ENCODE results near the gene AHCTF1.
"Not testable (repeated sequence)": the region's sequence is repeated elsewhere in the genome, so short reads cannot be mapped to it uniquely, and the experiment has no call there.

AHCTF1 gene

DNA sequence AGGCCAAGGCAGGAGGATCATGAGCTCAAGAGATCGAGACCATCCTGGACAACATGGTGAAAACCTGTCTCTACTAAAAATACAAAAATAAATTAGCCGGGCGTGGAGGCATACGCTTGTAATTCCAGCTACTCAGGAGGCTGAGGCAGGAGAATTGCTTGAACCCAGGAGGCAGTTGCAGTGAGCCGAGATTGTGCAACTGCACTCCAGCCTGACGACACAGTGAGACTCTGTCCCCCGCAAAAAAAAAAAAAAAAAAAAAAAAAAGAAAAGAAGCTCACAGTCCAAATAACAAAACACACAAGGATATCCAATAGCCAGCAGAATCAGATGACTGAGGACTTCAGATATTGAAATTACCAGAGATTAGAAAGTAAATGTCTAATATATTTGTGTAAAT lies 11.8 kb downstream of the AHCTF1 start:
- DNase-seq (ENCODE audit: low read depth, low spot score): no peak
- Histone ChIP-seq H3K9me3 (ENCODE audit: control insufficient read depth, insufficient read depth, low read length) (no peaks in the 10 kb centered on the region), H3K27ac (ENCODE audit: low read length) (no peak overlapping the region), H3K27me3 (ENCODE audit: control insufficient read depth, insufficient read depth, low read length) (no peaks in the 10 kb centered on the region), H3K4me3 (ENCODE audit: low read length) (no peak overlapping the region), H3K36me3 (ENCODE audit: control insufficient read depth, insufficient read depth, low read length) (no peaks in the 10 kb centered on the region; the same call in 1 of the 2 replicates), H3K4me1 (ENCODE audit: control insufficient read depth, insufficient read depth, low read length) (no peaks in the 10 kb centered on the region)
- WGBS (ENCODE audit: insufficient coverage, insufficient read length): no CpG with 5 or more reads among the region's 7 CpGs

DNA sequence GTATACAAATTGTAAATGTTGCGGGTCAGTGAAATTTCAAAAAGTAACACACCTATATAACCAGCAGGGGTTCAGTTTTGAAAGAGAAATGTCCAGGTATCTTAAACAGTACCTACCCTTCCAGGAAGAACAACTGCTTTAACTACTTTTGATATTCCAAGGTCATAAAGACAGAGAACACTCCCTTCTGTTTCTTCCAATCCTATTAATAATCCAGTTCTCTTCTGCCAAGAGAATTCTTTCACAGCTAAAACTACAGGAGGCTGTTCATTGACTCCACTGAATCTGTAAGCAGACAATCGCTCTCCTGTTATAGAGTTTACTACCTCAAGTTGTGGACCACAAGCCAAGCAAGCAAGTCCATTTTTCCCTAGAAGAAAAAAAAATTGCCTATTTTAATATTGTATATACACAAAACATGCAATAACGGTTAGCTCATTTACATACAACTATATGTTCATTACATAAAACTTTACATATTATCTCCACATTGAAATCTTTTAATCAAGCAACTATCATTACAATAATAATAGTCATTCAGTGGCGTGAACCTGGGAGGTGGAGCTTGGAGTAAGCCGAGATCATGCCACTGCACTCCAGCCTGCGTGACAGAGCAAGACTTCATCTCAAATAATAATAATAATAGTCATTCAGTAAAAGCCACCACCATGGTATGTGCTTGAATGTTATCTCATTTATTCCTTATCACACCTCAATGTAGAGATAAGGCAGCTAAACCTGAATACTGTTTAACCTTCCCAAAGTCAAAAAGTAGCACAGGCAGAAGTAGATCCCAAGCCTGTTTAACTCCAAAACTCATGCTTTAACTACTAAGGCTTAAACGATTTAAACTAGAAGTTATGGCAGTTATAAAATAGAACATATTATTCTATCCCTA lies 15.5 kb downstream of the AHCTF1 start:
- WGBS (ENCODE audit: insufficient coverage, insufficient read length): 100% methylated on average over 1 of the region's 7 CpGs
- not testable (repeated sequence) for DNase-seq (ENCODE audit: low read depth, low spot score); H3K36me3 ChIP-seq (ENCODE audit: control insufficient read depth, insufficient read depth, low read length)

GRCh38 chr1:246907472-246907871 lies 24.3 kb downstream of the AHCTF1 start:
- WGBS (ENCODE audit: insufficient coverage, insufficient read length): no CpG with 5 or more reads among the region's 1 CpG
- H3K9me3 ChIP-seq (ENCODE audit: control insufficient read depth, insufficient read depth, low read length): no peaks in the 10 kb centered on the region
- H3K4me3 ChIP-seq (ENCODE audit: low read length): no peak overlapping the region
- H3K4me1 ChIP-seq (ENCODE audit: control insufficient read depth, insufficient read depth, low read length): no peaks in the 10 kb centered on the region; the same call in 1 of the 2 replicates
- no peaks in the 10 kb centered on the region for H3K27me3 ChIP-seq (ENCODE audit: control insufficient read depth, insufficient read depth, low read length)
- peaks cover 7% of the 10 kb centered on the region; the same call in 1 of the 2 replicates for H3K36me3 ChIP-seq (ENCODE audit: control insufficient read depth, insufficient read depth, low read length)
- H3K27ac ChIP-seq (ENCODE audit: low read length): no peak overlapping the region
- no peak for DNase-seq (ENCODE audit: low read depth, low spot score)

More for the DNA sequence above, 15.5 kb downstream of the AHCTF1 start:
- H3K27me3 ChIP-seq (ENCODE audit: control insufficient read depth, insufficient read depth, low read length); H3K4me3 ChIP-seq (ENCODE audit: low read length); H3K27ac ChIP-seq (ENCODE audit: low read length); H3K4me1 ChIP-seq (ENCODE audit: control insufficient read depth, insufficient read depth, low read length); H3K9me3 ChIP-seq (ENCODE audit: control insufficient read depth, insufficient read depth, low read length): not testable (repeated sequence)

DNA sequence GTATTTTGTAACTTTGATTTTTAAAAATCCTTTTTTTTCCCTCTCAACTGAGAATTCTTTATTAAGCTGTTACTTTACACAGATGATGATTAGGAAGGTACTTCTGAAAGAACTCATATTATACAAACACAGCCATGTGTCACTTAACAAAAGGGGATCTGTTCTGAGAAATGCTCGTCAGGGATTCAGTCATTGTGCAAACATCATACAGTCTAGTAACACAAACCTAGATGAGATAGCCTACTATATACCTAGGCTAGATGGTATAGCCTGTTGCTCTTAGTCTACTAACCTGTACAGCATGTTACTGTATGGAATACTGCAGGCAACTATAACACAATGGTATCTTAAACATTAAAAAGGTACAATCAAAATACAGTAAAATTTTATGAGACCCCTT lies 24.9 kb downstream of the AHCTF1 start:
- peaks cover 7% of the 10 kb centered on the region; the same call in 1 of the 2 replicates for H3K36me3 ChIP-seq (ENCODE audit: control insufficient read depth, insufficient read depth, low read length)
- no peaks in the 10 kb centered on the region for H3K27me3 ChIP-seq (ENCODE audit: control insufficient read depth, insufficient read depth, low read length)
- H3K9me3 ChIP-seq (ENCODE audit: control insufficient read depth, insufficient read depth, low read length): no peaks in the 10 kb centered on the region
- H3K4me1 ChIP-seq (ENCODE audit: control insufficient read depth, insufficient read depth, low read length): no peaks in the 10 kb centered on the region; the same call in 1 of the 2 replicates
- H3K27ac ChIP-seq (ENCODE audit: low read length): no peak overlapping the region
- WGBS (ENCODE audit: insufficient coverage, insufficient read length): no CpG with 5 or more reads among the region's 1 CpG
- DNase-seq (ENCODE audit: low read depth, low spot score): no peak
- H3K4me3 ChIP-seq (ENCODE audit: low read length): no peak overlapping the region

- no CpG with 5 or more reads among the region's 5 CpGs for WGBS (ENCODE audit: insufficient coverage, insufficient read length)
- Histone ChIP-seq H3K9me3 (ENCODE audit: control insufficient read depth, insufficient read depth, low read length) (no peaks in the 10 kb centered on the region), H3K27me3 (ENCODE audit: control insufficient read depth, insufficient read depth, low read length) (no peaks in the 10 kb centered on the region), H3K4me1 (ENCODE audit: control insufficient read depth, insufficient read depth, low read length) (no peaks in the 10 kb centered on the region), H3K36me3 (ENCODE audit: control insufficient read depth, insufficient read depth, low read length) (peaks cover 12% of the 10 kb centered on the region; the same call in 1 of the 2 replicates), H3K4me3 (ENCODE audit: low read length) (no peak overlapping the region), H3K27ac (ENCODE audit: low read length) (no peak overlapping the region)
- no peak for DNase-seq (ENCODE audit: low read depth, low spot score)
Observed at GRCh38 chr1:246901874-246902273, 29.9 kb downstream of the AHCTF1 start.

DNA sequence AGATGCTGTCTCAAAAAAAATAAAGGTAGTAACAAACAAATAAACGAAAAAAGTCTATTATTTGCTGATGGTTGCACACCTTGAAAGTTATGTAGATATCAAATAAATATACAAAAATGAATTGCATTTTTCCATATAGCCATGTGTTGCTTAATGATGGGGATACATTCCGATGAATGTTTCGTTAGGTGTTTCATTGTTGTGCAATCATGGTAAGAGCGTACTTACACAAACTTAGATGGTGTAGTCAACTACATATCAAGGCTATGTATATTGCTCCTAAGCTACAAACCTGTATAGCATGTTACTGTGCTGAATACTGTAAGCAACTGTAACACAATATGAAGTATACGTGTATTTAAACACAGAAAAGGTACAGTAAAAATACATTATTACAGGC lies 34.4 kb downstream of the AHCTF1 start:
- Histone ChIP-seq H3K9me3 (ENCODE audit: control insufficient read depth, insufficient read depth, low read length) (no peaks in the 10 kb centered on the region), H3K27me3 (ENCODE audit: control insufficient read depth, insufficient read depth, low read length) (no peaks in the 10 kb centered on the region), H3K27ac (ENCODE audit: low read length) (no peak overlapping the region), H3K36me3 (ENCODE audit: control insufficient read depth, insufficient read depth, low read length) (peaks cover 9% of the 10 kb centered on the region; the same call in 1 of the 2 replicates), H3K4me1 (ENCODE audit: control insufficient read depth, insufficient read depth, low read length) (no peaks in the 10 kb centered on the region), H3K4me3 (ENCODE audit: low read length) (no peak overlapping the region)
- no CpG with 5 or more reads among the region's 5 CpGs for WGBS (ENCODE audit: insufficient coverage, insufficient read length)
- DNase-seq (ENCODE audit: low read depth, low spot score): no peak

- no peak for DNase-seq (ENCODE audit: low read depth, low spot score)
- Histone ChIP-seq H3K27me3 (ENCODE audit: control insufficient read depth, insufficient read depth, low read length) (no peaks in the 10 kb centered on the region), H3K4me1 (ENCODE audit: control insufficient read depth, insufficient read depth, low read length) (no peaks in the 10 kb centered on the region), H3K9me3 (ENCODE audit: control insufficient read depth, insufficient read depth, low read length) (no peaks in the 10 kb centered on the region), H3K36me3 (ENCODE audit: control insufficient read depth, insufficient read depth, low read length) (peaks cover 10% of the 10 kb centered on the region; the same call in 1 of the 2 replicates), H3K27ac (ENCODE audit: low read length) (no peak overlapping the region), H3K4me3 (ENCODE audit: low read length) (no peak overlapping the region)
- no CpG with 5 or more reads among the region's 5 CpGs for WGBS (ENCODE audit: insufficient coverage, insufficient read length)
Observed at GRCh38 chr1:246893191-246893939, 38.4 kb downstream of the AHCTF1 start.

GRCh38 chr1:246891105-246891504 lies 40.6 kb downstream of the AHCTF1 start:
- peaks cover 8% of the 10 kb centered on the region; the same call in 1 of the 2 replicates for H3K36me3 ChIP-seq (ENCODE audit: control insufficient read depth, insufficient read depth, low read length)
- DNase-seq (ENCODE audit: low read depth, low spot score): no peak

GRCh38 chr1:246888522-246888921 lies 43.2 kb downstream of the AHCTF1 start:
- Histone ChIP-seq H3K4me1 (ENCODE audit: control insufficient read depth, insufficient read depth, low read length) (no peaks in the 10 kb centered on the region), H3K27ac (ENCODE audit: low read length) (no peak overlapping the region), H3K4me3 (ENCODE audit: low read length) (no peak overlapping the region), H3K27me3 (ENCODE audit: control insufficient read depth, insufficient read depth, low read length) (no peaks in the 10 kb centered on the region), H3K9me3 (ENCODE audit: control insufficient read depth, insufficient read depth, low read length) (no peaks in the 10 kb centered on the region), H3K36me3 (ENCODE audit: control insufficient read depth, insufficient read depth, low read length) (peaks cover 5% of the 10 kb centered on the region; the same call in 1 of the 2 replicates)
- DNase-seq (ENCODE audit: low read depth, low spot score): no peak
- WGBS (ENCODE audit: insufficient coverage, insufficient read length): no CpG with 5 or more reads among the region's 2 CpGs

More at GRCh38 chr1:246891105-246891504, 40.6 kb downstream of the AHCTF1 start:
- Histone ChIP-seq H3K27me3 (ENCODE audit: control insufficient read depth, insufficient read depth, low read length) (no peaks in the 10 kb centered on the region), H3K27ac (ENCODE audit: low read length) (no peak overlapping the region), H3K4me1 (ENCODE audit: control insufficient read depth, insufficient read depth, low read length) (no peaks in the 10 kb centered on the region), H3K9me3 (ENCODE audit: control insufficient read depth, insufficient read depth, low read length) (no peaks in the 10 kb centered on the region), H3K4me3 (ENCODE audit: low read length) (no peak overlapping the region)

DNA sequence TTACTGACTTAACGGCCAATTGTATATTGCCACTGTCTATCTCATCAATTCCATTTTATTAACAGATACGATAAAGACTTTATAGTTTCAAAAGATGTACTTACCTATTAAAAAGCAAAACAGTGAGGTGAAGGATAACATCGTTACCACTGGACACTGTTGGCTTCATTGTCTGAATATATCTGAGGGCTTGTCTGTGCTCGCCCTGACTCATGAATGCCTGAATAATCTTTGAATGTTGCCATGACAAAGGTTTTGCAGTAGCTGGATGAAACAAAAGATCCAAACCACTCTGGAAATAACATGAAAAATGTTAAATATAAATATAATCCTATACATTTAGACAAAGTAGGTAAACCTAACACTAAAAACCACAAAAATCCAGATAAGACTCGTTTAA lies 46.4 kb downstream of the AHCTF1 start:
- H3K4me1 ChIP-seq (ENCODE audit: control insufficient read depth, insufficient read depth, low read length); DNase-seq (ENCODE audit: low read depth, low spot score); H3K9me3 ChIP-seq (ENCODE audit: control insufficient read depth, insufficient read depth, low read length); H3K4me3 ChIP-seq (ENCODE audit: low read length); H3K27ac ChIP-seq (ENCODE audit: low read length); H3K27me3 ChIP-seq (ENCODE audit: control insufficient read depth, insufficient read depth, low read length); H3K36me3 ChIP-seq (ENCODE audit: control insufficient read depth, insufficient read depth, low read length): not testable (repeated sequence)
- no CpG with 5 or more reads among the region's 5 CpGs for WGBS (ENCODE audit: insufficient coverage, insufficient read length)

Measured in iPS DF 6.9 (cell line).